ENCODE measurements around the gene PEA15.

Gene PEA15

DNA sequence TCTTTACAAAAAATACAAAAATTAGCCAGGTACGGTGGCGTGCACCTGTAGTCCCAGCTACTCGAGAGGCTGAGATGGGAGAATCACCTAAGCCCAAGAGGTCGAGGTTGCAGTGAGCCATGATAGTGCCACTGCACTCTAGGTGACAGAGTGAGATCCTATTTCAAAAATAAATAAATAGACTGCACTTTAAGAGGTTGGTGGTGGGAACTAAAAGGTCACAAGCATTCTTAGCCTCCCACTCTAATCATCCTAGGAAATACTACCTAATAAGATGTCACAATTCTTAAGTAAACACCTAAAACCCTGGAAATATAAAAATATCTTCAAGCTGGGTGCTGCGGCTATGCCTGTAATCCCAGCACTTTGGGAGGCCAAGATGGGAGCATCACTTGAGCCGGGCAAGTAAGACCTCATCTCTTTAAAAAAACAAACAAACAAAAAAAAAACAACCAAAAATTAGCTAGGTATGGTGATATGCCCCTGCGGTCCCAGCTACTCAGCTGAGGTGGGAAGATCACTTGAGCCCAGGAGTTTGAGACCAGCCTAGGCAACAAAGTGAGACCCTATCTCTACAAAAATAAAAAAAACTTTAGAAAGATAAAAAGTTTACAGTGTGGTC, 53.1 kb downstream of the PEA15 start:
- ChIA-PET POLR2A (interaction anchor here (1.2 kb wide), 1 partner anchor 16 kb away, joined by 3 read pairs; no protein-coding TSS in a partner anchor), CTCF (interaction anchor here (1.0 to 4.5 kb wide), 5 partner anchors 7 to 181 kb away, joined by 3 to 37 read pairs (median 8); no protein-coding TSS in a partner anchor)
- no peak for TF ChIP-seq CTCF (IDR thresholded peaks at IDR 0.05; ENCODE audit: control extremely low read depth, extremely low read depth, low read depth, missing control alignments)
- no peak for DNase-seq (ENCODE audit: extremely low spot score)

- no peak for TF ChIP-seq CTCF (IDR thresholded peaks at IDR 0.05; ENCODE audit: control extremely low read depth, extremely low read depth, low read depth, missing control alignments)
- ChIA-PET POLR2A (interaction anchor here (0.7 kb wide), 1 partner anchor 344 kb away, joined by 5 read pairs; no protein-coding TSS in a partner anchor), CTCF (interaction anchor here (1.1 to 4.5 kb wide), 8 partner anchors 10 to 159 kb away, joined by 3 to 37 read pairs (median 6); no protein-coding TSS in a partner anchor)
- DNase-seq (ENCODE audit: extremely low spot score), result no peak
These were observed 55.5 kb downstream of the PEA15 start for GRCh38 chr1:160260406-160261382.

DNA sequence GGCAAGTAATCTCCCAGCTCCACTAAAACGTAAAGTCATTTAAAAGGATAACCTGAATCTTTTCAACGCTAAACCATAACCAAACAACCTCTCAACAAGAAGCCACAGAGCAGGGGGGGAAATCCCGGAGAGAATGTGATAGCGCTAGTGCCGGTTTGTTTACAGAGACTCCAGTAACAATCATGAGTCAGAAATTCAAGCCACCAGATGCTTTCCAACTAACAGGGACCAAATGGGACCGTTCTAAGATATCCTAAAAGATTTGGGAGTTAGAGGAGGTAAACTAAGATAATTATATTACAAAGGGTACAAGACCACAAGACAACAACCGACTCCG, 56.3 kb downstream of the PEA15 start:
- DNase-seq (ENCODE audit: extremely low spot score), result peak; percentile 69
- TF ChIP-seq CTCF (IDR thresholded peaks at IDR 0.05; ENCODE audit: control extremely low read depth, extremely low read depth, low read depth, missing control alignments), result no peak
- POLR2A ChIA-PET, result no interaction called here
- CTCF ChIA-PET, result interaction anchor here (1.1 to 6.9 kb wide), 6 partner anchors 10 to 69 kb away, joined by 3 to 56 read pairs (median 10); no protein-coding TSS in a partner anchor

- CTCF ChIA-PET, result interaction anchor here (1.0 to 6.9 kb wide), 6 partner anchors 9 to 161 kb away, joined by 3 to 56 read pairs (median 4); no protein-coding TSS in a partner anchor
- TF ChIP-seq CTCF (IDR thresholded peaks at IDR 0.05; ENCODE audit: control extremely low read depth, extremely low read depth, low read depth, missing control alignments), result no peak
- POLR2A ChIA-PET, result interaction anchor here (0.6 to 1.0 kb wide), 3 partner anchors 8 to 1432 kb away, joined by 3 to 8 read pairs (median 3); no protein-coding TSS in a partner anchor
- DNase-seq (ENCODE audit: extremely low spot score), result peak; percentile 95
These were observed 57.0 kb downstream of the PEA15 start, which contains the start of gene DCAF8 for GRCh38 chr1:160261893-160262794. TSS of gene DCAF8 (minus strand) at chr1:160262549. CDS start at chr1:160244008, 18,541 bp downstream.

DNA sequence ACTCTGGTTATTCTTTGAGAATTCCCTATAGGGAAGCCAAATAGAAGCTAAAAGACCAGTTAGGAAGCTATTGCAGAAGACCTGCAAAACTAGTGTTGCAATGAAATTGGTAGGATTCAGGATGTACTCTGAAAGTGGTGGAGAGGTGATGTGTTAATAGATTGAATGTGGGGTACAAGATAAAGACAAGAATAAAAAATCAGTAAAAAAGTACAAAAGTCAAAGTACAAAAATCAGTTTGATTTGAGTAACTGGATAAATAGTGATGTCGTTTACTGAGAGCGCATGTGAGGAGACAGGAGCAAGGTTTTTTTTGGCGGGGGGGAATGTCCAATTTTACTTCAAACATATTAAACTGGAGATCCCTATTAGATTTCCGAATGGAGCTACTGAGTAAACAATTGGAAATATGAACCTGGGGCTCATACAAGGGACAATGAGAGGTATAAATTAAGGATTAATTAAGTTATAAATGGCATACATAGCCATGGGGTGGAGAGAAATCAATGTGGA, 59.7 kb downstream of the PEA15 start:
- TF ChIP-seq CTCF (IDR thresholded peaks at IDR 0.05; ENCODE audit: control extremely low read depth, extremely low read depth, low read depth, missing control alignments), result no peak
- DNase-seq (ENCODE audit: extremely low spot score), result no peak
- ChIA-PET POLR2A (no interaction called here), CTCF (interaction anchor here (0.7 to 6.9 kb wide), 7 partner anchors 10 to 89 kb away, joined by 3 to 56 read pairs (median 5); no protein-coding TSS in a partner anchor)

Measured in GM10248 (cell line).